Activated T-cell treated with anti-CD3 and anti-CD28 coated beads for 48 hours (primary cell): Measurements from ENCODE around the gene ANO9.

ENCODE experiments used
- DNase-seq: peaks from one replicate; pipeline ENCODE4 v3.0.0-alpha.2; 2020; ENCODE audit warnings: low read depth

The ANO9 gene, protein sequence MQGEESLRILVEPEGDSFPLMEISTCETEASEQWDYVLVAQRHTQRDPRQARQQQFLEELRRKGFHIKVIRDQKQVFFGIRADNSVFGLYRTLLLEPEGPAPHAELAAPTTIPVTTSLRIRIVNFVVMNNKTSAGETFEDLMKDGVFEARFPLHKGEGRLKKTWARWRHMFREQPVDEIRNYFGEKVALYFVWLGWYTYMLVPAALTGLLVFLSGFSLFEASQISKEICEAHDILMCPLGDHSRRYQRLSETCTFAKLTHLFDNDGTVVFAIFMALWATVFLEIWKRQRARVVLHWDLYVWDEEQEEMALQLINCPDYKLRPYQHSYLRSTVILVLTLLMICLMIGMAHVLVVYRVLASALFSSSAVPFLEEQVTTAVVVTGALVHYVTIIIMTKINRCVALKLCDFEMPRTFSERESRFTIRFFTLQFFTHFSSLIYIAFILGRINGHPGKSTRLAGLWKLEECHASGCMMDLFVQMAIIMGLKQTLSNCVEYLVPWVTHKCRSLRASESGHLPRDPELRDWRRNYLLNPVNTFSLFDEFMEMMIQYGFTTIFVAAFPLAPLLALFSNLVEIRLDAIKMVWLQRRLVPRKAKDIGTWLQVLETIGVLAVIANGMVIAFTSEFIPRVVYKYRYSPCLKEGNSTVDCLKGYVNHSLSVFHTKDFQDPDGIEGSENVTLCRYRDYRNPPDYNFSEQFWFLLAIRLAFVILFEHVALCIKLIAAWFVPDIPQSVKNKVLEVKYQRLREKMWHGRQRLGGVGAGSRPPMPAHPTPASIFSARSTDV

GRCh38 chr11:441418-442274, at the start of gene ANO9:
Gene ANO9, minus strand, starts transcription at chr11:442011. Its CDS starts 85 bp downstream, at chr11:441926.
- DNase-seq = peak; percentile 52

DNA sequence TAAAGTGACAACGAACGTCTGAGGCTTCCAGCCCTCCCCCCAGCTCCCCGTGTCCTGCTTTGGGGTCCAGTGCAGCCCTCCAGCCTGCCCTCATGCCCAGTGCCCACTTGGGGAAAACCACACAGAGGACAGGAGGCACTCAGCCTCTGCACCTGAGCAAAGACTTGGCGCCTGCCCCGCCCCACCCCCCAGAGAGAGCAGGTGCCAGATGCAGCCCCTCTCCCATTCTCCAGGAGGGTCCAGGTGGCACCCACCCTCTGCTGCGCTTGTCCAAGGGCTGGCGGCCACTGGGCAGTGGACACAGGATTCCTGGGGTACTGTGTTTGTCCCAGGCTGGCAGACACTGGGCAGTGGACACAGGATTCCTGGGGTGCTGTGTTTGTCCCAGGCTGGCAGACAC, 49.5 kb upstream of the ANO9 start:
- DNase-seq = no peak

DNA sequence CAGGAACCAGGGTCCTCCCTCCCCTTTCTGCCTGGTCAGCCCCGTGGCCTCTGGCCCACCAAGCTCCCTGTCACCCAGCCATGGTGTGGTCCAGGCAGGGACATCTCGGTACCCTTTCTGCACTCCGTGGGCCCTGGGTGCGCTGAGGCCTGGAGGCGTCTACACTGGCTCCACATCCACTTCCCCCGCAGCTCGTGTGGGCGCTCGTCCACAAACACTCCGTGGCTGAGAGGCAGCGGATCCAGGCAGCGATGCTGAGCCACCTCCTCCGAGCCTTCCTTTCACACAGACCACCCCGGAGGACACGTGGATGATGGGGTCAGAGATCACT, 49.1 kb upstream of the ANO9 start:
- no peak for DNase-seq

- DNase-seq = no peak
These were observed 48.5 kb upstream of the ANO9 start for GRCh38 chr11:490186-490929.

- no peak for DNase-seq
These were observed 47.9 kb upstream of the ANO9 start for GRCh38 chr11:489610-490185.

GRCh38 chr11:488992-489391, 47.2 kb upstream of the ANO9 start:
- DNase-seq = no peak

DNA sequence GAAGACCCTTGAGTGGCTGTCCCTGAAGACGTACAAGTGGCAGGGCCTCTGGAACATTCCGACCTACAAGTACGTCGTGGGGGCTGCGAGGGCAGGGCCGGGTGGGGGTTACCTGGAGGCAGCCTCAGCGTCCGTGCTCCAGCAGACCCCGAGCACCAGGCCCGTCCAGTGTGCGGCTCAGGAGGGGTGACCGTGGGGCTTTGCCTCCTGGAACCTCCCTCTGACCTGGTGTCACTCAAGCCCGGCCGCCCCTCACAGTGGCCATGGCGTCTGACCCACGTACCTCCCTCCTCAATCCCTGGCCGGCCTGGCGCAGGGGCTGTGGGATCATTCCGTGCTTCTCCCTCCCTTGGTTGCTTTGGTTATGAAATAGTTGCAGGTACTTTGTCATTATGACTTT, 46.8 kb upstream of the ANO9 start:
- no peak for DNase-seq

GRCh38 chr11:488062-488461, 46.3 kb upstream of the ANO9 start:
- DNase-seq = no peak

GRCh38 chr11:487571-488021, 45.8 kb upstream of the ANO9 start:
- no peak for DNase-seq

- DNase-seq = no peak
These were observed 44.4 kb upstream of the ANO9 start for GRCh38 chr11:486189-486588.

- no peak for DNase-seq
These were observed 42.8 kb upstream of the ANO9 start for GRCh38 chr11:484616-485015.

- DNase-seq = no peak
These were observed 37.5 kb upstream of the ANO9 start for GRCh38 chr11:479311-479710.

DNA sequence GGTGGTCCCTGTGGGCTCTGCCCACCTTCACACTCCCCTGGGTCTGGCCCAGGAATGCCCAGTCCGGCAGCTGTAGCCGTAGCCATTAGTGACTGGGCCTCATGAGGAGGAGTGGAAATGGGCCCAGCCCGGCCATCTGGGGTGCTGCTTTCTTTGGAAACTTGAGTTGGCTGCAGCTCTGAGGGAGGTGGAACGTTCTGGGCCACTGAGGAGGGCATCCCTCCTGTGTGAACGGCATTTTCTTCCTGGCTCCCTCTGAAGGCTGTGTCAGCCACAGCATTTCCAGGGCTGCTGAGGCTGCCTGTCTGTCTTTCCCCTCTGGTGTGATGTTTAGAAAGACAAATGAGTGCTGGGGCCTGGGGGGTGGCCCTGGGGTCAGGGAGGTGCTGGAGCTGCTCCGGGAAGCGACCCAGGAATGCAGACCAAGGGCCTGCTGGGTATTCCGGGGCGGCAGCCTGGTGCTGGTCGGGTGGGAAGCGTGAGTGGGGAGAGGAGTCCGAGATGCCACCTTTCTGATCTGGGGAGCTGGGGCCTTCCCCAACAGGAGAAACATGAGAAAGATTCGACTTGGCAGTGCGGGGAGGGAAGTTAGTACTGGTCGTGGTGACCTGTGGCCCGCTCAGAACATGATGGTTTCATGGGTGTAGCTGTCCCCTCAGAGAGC, 35.4 kb upstream of the ANO9 start:
- DNase-seq = no peak

DNA sequence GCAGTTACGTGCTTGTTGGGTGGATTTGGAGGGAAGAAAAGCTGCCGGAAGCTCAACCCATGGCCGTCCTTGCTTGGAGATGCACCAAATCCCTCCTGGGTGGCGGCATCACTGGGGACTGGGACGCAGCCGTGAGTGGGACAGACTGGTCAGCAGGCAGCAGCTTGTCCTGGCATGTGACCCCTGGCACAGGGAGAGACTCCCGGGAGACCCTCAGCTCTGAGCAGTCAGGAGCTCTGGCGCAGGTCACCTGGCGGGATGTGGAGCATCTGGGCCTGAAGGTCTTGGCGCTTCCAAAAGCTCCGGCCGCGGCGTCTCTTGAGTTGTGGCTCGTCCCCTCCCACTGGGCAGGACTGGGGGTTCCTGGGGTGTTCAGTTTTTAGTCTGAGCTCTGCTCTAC, 34.6 kb upstream of the ANO9 start:
- DNase-seq = no peak

GRCh38 chr11:475941-476340, 34.1 kb upstream of the ANO9 start:
- DNase-seq = no peak

GRCh38 chr11:474914-475506, 33.2 kb upstream of the ANO9 start:
- DNase-seq = no peak

DNA sequence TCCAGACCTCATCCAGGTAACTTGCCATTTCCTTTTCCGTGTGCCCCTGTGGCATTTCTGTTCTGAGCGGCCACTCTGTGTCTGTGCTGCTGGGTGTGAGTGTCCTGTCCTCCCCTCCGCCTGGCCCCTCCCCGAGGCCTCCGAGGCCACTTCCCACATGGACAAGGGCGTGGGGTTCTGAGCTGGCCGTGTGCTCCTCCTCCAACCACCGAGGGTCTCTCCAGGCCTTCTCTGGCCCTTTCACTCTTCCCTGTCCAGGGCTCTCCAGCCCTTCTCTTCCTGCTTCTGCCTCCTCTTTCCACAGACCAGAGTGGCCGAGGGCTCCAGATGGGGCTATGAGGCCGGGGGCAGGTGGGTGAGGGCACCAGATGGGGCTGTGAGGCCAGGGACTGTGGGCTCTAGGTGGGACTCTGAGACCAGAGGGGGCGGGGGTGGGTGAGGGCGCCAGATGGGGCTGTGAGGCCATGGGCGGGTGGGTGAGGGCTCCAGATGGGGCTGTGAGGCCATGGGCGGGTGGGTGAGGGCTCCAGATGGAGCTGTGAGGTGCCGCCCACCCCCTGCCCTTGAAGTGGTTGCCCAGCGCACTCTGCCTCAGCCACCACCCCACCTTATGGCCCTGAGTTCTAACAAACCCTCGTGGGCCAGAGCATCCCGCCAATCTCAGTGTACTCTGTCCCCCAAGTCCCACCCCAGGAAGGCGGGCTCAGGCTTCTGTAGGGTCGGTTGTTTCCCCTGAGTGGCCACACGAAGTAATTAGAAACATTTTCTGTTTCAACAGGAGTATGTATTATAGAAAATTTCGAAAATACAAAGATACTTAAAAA, 32.4 kb upstream of the ANO9 start:
- DNase-seq = no peak

- DNase-seq = no peak
These were observed 31.6 kb upstream of the ANO9 start for GRCh38 chr11:473415-473814.

- DNase-seq = no peak
These were observed 31.0 kb upstream of the ANO9 start for GRCh38 chr11:472816-473215.

GRCh38 chr11:472272-472671, 30.5 kb upstream of the ANO9 start:
- DNase-seq = no peak
